Subcutaneous adipose tissue (tissue), 4 donors: Measurements from ENCODE around the gene CAMK2G. TPM values are rescaled to one million over a fixed set of nuclear protein-coding genes. Genes with fewer than 3 reads are reported as not detected.

ENCODE experiments used
- total RNA-seq, 4 donors: library from RNA; depleted of rRNA; stranded (reverse); fragments of >200 nt; gene quantifications; one replicate each; pipeline ENCODE4 v1.1.0, GENCODE V29; 2016
- TF ChIP-seq, protein P1 (sequence below): fragments of 450-650 bp; IDR thresholded peaks from one replicate; pipeline ENCODE4 v1.5.1; 2016; ENCODE audit warnings: low read depth, mild to moderate bottlenecking, control low read depth, antibody characterized with exemption, moderate library complexity

Gene CAMK2G
- total RNA-seq, 4 donors from 2014 or later: 13.2 to 43.9 (median 23.6) TPM

DNA sequence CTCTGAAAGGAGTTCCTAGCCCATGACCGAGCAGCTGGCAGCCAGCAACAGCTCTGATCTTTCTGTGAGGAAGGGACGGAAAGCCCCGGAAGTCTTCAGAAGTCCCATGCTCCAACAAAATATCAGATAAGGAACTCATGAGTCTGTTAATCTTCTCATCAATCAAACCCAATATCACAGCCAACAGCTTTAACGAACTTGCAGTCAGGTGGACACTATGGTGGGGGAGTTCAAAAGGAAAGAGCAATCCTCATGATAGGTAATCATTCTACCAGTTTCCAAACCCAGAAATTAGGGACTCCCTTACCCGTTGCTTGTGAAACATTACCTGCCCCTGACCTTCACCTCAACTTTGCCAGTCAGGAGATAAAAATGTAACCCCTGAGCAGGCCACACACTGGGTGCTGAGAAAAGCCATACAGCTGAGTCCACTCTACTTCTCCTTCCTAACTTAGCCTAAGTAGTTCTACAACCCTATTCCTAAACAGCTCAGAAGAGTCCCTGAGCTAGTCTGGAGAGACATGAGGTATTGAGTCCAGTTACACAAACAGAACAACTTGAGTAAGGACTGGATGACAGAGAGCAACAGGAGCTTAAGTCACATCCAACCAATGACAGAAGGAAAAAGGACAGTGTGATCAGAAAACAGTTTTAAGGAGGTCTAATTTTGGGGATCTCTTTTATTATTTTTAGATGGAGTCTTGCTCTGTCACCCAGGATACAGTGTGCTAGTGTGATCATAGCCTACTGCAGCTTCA, 65.1 kb downstream of the CAMK2G start:
- TF ChIP-seq, protein P1, sequence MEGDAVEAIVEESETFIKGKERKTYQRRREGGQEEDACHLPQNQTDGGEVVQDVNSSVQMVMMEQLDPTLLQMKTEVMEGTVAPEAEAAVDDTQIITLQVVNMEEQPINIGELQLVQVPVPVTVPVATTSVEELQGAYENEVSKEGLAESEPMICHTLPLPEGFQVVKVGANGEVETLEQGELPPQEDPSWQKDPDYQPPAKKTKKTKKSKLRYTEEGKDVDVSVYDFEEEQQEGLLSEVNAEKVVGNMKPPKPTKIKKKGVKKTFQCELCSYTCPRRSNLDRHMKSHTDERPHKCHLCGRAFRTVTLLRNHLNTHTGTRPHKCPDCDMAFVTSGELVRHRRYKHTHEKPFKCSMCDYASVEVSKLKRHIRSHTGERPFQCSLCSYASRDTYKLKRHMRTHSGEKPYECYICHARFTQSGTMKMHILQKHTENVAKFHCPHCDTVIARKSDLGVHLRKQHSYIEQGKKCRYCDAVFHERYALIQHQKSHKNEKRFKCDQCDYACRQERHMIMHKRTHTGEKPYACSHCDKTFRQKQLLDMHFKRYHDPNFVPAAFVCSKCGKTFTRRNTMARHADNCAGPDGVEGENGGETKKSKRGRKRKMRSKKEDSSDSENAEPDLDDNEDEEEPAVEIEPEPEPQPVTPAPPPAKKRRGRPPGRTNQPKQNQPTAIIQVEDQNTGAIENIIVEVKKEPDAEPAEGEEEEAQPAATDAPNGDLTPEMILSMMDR: no peak

DNA sequence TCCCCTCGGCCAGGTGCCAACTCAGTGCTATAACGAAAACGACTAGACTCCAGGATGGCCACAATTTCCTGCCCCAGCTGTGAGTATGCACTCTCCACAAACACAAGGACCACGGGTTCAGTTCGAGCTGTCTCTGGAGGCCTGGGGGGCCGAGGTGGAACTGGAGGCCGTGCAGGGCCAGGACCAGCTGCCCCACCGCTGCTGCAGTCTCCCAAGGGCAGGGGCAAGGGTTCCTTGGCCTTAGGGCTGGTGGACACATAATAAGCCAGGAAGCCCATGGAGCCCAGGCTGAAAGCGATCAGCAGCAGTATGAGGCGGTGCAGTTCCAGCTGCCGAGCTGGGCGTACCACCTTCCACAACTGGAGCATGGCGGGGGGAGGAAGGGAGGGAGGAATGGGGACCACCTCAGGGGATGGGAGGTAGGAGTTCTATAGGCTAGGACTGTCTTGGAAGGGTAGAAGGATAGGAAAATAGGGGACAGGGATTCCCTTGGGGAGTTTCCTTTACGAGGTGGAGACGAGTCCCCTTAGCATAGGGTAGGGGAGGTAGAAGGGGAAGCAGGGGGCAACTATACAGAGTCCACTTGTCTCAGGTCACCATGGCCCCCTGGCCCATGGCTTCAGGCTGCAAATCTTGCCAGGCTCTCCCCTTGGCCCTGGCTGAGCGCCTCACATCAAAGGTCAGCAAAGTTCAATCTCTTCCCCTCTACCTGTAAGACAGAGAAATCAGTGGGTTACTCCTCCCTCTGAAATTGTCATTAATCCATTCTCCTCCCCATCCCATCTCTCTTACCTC, 66.1 kb downstream of the CAMK2G start:
- TF ChIP-seq, protein P1: no peak

GRCh38 chr10:73807471-73807870, 66.9 kb downstream of the CAMK2G start:
- TF ChIP-seq, protein P1: no peak

GRCh38 chr10:73806176-73806950, 68.0 kb downstream of the CAMK2G start:
- TF ChIP-seq, protein P1: no peak

DNA sequence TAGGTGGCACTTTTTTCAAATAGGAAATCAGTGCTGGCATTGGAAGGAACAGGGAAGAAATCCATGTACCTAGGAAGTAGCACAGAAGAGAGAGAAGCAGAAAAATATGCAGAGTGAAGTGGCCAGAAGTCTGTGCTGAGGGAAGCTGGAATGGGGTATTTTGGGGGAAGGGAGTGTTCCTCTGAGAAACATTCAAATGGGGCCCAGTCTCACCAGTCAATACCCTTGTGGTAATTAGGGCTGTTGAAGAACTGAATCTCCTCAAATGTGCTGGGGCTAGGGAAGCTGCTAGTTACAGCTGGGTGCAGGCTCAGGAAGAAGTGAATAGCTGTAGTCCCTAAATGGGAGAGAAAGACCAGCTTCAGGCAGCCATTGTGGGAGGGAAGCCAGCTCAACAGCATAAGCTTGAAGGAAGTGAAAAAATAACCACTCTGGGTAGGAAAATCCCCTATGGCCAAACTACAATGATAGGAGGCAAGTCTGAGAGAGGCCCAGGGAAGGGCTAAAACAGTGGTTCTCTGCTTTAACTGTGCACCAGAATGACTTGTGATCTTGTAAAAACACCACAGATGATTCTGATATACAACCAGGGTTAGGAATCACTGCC, 70.6 kb downstream of the CAMK2G start:
- TF ChIP-seq, protein P1: no peak

DNA sequence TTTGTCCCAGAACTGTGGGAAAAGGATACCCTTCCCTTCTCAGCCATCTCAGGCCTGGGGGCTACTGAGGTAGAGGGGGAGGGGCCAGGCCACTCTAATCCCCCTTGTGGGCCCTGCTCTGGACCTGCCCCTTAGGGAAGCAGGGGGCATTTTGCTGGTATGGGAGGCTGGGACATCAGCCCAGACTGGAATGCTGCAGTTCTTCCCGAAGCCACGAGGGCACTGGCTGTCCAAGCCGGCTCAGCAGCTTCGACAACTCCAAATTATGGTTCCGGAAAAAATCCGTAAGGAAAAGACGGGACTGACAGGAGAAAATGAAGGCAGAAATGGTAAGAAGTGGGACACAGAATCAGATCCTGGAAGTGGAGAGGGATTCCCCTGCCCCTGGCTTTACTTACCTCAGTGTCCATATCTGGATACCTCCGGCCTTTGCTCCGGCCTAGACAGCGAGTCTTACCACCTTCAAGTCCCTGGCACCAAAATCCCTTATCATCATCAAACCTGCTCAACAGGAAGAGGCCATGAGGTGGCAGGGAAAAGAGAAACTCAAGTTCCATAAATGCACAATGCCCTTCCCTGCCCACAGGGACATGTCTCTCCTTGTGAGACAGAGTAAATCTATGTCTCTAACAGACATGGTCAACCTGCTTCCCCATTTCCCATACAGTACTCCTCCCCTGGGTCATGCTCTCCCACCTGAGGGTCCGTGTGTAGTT, 71.9 kb downstream of the CAMK2G start:
- TF ChIP-seq, protein P1: no peak
